ENCODE data around the gene DERL3. TPM values are rescaled to one million over a fixed set of nuclear protein-coding genes. Genes with fewer than 3 reads are reported as not detected.
A peak's percentile ranks its signal among the peaks of the same experiment; 100 is the strongest.

Gene DERL3
- total RNA-seq, 1 donor from 2014 or later, result 1.1 TPM

DNA sequence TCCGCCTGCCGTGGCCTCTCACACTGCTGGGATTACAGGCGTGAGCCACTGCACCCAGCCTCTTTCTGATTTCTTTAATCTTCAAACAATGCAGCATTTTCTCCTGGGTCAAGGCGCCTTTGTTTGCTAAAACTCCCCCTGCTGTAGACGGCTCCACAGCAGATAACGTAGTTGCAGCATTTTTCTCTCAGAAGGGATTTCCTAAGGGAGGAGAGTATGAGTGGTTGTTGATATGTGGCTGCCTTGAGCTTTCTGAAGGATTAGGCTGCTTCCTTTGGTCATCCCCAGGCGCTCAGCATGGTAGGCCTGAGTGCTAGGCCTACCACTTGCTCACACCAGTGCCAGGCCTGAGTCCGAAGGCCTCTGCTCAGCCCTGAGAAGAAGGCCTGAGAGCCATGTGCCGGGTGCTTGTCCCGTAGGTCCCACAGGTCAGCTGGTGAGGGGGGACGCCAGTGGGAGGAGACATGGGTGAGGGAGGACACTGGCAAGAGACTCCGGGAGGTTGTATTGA is 34.0 kb downstream of the DERL3 start:
- H4K20me1 ChIP-seq (ENCODE audit: low read depth), result no peaks in the 10 kb centered on the region
- no peak overlapping the region for H3K4me2 ChIP-seq
- peaks cover 8% of the 10 kb centered on the region for H3K36me3 ChIP-seq
- Mint-ChIP-seq H3K9me3 (no peaks in the 10 kb centered on the region), H3K27ac (no peak overlapping the region), H3K4me1 (no peaks in the 10 kb centered on the region), H3K36me3 (peaks cover 47% of the 10 kb centered on the region), H3K27me3 (ENCODE audit: insufficient read depth, low read depth) (peaks cover 2% of the 10 kb centered on the region), H3K4me3 (no peak overlapping the region)
- no peak overlapping the region for H3K4me3 ChIP-seq
- no peak overlapping the region for H2AFZ ChIP-seq (replicated peaks)
- no peak overlapping the region for H3K9ac ChIP-seq
- no peak for DNase-seq (ENCODE audit: low spot score)
- no peaks in the 10 kb centered on the region for H3K79me2 ChIP-seq (ENCODE audit: low read depth)
- no peaks in the 10 kb centered on the region for H3K9me3 ChIP-seq (ENCODE audit: low read depth)
- no peak overlapping the region for H3K27ac ChIP-seq
- H3K27me3 ChIP-seq, result no peaks in the 10 kb centered on the region
- H3K4me1 ChIP-seq, result no peaks in the 10 kb centered on the region
- H3F3A ChIP-seq (ENCODE audit: low read depth), result no peaks in the 10 kb centered on the region
- TF ChIP-seq CTCF (IDR thresholded peaks at IDR 0.05) (no peak), EZH2 (IDR thresholded peaks at IDR 0.05) (no peak), EZH2phosphoT487 (IDR thresholded peaks at IDR 0.05) (no peak)

DNA sequence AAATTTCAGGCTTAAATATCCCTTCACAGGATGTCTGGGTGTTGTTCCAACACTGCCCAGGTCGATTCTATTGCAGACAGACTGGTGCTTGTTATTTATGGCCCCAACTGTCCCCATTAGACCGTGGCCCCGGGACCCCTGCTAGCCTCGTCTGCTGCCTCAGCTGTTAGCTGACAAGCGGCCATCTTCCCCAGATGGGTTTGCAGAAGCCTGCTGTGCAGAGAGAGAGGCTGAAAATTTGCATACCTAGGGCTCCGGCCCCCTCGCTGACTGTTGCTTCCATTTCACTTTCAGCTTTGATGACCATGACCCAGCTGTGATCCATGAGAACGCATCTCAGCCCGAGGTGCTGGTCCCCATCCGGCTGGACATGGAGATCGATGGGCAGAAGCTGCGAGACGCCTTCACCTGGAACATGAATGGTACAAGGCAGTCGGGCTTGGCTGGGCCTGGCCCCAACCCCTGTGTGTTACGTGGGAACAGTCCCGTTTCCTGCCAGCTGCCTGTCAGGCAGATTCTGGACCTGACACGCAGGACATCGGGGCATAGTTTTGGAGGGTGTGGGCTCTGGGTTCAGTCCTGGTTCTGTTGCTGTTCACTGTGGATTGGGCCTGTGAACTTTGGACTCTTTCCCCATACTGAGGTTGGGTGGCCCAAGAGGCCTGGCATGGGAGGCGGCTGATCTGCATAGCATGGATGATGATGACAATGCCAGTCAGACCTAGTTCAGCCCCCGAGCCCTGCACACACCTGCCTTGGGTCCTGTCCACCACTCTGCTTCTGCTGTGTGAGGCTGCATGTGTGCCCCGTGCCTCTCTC is 35.6 kb downstream of the DERL3 start:
- peak overlapping the region; percentile 69 for H3K27ac Mint-ChIP-seq

DNA sequence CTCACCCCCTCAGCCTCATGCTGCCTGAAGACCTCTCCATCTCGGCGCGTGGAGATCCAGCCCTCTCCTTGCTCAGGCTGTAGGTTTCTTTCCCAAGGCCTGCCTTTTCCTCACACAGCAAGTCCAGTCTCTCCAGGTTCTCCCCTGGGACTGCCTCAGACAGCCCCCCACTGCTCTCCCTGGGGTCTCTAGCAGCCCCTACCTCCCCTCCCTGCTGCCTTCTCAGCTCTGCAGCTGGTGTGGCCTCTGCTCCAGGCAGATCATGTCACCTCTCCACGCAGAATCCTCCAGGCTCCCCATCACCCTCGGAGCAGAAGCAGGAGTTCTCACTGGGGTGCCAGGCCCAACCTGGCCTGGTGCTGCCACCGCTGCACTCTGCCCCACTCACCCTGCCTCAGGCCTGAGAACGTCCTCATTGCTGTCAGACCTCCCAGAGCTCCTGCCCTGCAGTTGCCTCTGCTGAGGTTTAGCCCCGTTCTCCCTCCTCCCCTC is 36.9 kb downstream of the DERL3 start:
- DNase-seq (ENCODE audit: low spot score), result no peak
- peaks cover 5% of the 10 kb centered on the region for H3K79me2 ChIP-seq (ENCODE audit: low read depth)
- H3F3A ChIP-seq (ENCODE audit: low read depth), result no peaks in the 10 kb centered on the region
- no peaks in the 10 kb centered on the region for H4K20me1 ChIP-seq (ENCODE audit: low read depth)
- H3K36me3 Mint-ChIP-seq, result peaks cover 51% of the 10 kb centered on the region
- H3K4me1 ChIP-seq, result no peaks in the 10 kb centered on the region
- H3K9ac ChIP-seq, result no peak overlapping the region
- no peaks in the 10 kb centered on the region for H3K9me3 Mint-ChIP-seq
- H2AFZ ChIP-seq (replicated peaks), result no peak overlapping the region
- no peaks in the 10 kb centered on the region for H3K4me1 Mint-ChIP-seq
- H3K36me3 ChIP-seq, result peaks cover 8% of the 10 kb centered on the region
- no peak overlapping the region for H3K4me2 ChIP-seq
- H3K27ac Mint-ChIP-seq, result no peak overlapping the region
- no peak overlapping the region for H3K4me3 Mint-ChIP-seq
- no peak overlapping the region for H3K27ac ChIP-seq
- no peak for TF ChIP-seq EZH2 (IDR thresholded peaks at IDR 0.05)
- TF ChIP-seq EZH2phosphoT487 (IDR thresholded peaks at IDR 0.05), result no peak
- TF ChIP-seq CTCF (IDR thresholded peaks at IDR 0.05), result no peak
- H3K4me3 ChIP-seq, result no peak overlapping the region
- peaks cover 2% of the 10 kb centered on the region for H3K27me3 Mint-ChIP-seq (ENCODE audit: insufficient read depth, low read depth)
- no peaks in the 10 kb centered on the region for H3K27me3 ChIP-seq
- no peaks in the 10 kb centered on the region for H3K9me3 ChIP-seq (ENCODE audit: low read depth)

More for the DNA sequence above, 35.6 kb downstream of the DERL3 start:
- Mint-ChIP-seq H3K4me3 (no peak overlapping the region), H3K27me3 (ENCODE audit: insufficient read depth, low read depth) (peaks cover 2% of the 10 kb centered on the region), H3K9me3 (no peaks in the 10 kb centered on the region), H3K4me1 (no peaks in the 10 kb centered on the region), H3K36me3 (peaks cover 52% of the 10 kb centered on the region)
- no peaks in the 10 kb centered on the region for H3K9me3 ChIP-seq (ENCODE audit: low read depth)
- no peak overlapping the region for H3K9ac ChIP-seq
- peaks cover 8% of the 10 kb centered on the region for H3K36me3 ChIP-seq
- H3K4me2 ChIP-seq, result no peak overlapping the region
- no peaks in the 10 kb centered on the region for H3K79me2 ChIP-seq (ENCODE audit: low read depth)
- H3K4me1 ChIP-seq, result no peaks in the 10 kb centered on the region
- H3F3A ChIP-seq (ENCODE audit: low read depth), result no peaks in the 10 kb centered on the region
- no peak overlapping the region for H2AFZ ChIP-seq (replicated peaks)
- H3K27me3 ChIP-seq, result no peaks in the 10 kb centered on the region
- H3K4me3 ChIP-seq, result no peak overlapping the region
- no peak for DNase-seq (ENCODE audit: low spot score)
- no peak for TF ChIP-seq EZH2phosphoT487 (IDR thresholded peaks at IDR 0.05)
- TF ChIP-seq EZH2 (IDR thresholded peaks at IDR 0.05), result no peak
- TF ChIP-seq CTCF (IDR thresholded peaks at IDR 0.05), result no peak
- H4K20me1 ChIP-seq (ENCODE audit: low read depth), result no peaks in the 10 kb centered on the region
- no peak overlapping the region for H3K27ac ChIP-seq
